ENCODE data around the gene MILR1.
A peak's percentile ranks its signal among the peaks of the same experiment; 100 is the strongest.

- peak; percentile 85 to 95 (median 92) for TF ChIP-seq CTCF (IDR thresholded peaks at IDR 0.05 in 2 of 3, conservative IDR thresholded peaks at IDR 0.05 in 1 of 3; ENCODE audit: borderline replicate concordance in 1 of 3, insufficient read depth in 1 of 3, low read depth in 2 of 3, low read length in 2 of 3)
- TF ChIP-seq FOSL1 (IDR thresholded peaks at IDR 0.05; ENCODE audit: low read depth) = no peak
- TF ChIP-seq EZH2phosphoT487 (IDR thresholded peaks at IDR 0.05; ENCODE audit: borderline replicate concordance) = no peak
- TF ChIP-seq RAD21 (IDR thresholded peaks at IDR 0.05; ENCODE audit: low read depth) = peak; percentile 99
- no peak for TF ChIP-seq JUND (IDR thresholded peaks at IDR 0.05)
- TF ChIP-seq MAX (IDR thresholded peaks at IDR 0.05) = no peak
- no peak for TF ChIP-seq POLR2A (IDR thresholded peaks at IDR 0.05; ENCODE audit: borderline replicate concordance, extremely low read depth, insufficient read depth, insufficient read length)
- no peak for TF ChIP-seq CBX3 (IDR thresholded peaks at IDR 0.05; ENCODE audit: low read depth)
Measured at GRCh38 chr17:64420143-64420670, 28.7 kb upstream of the MILR1 start.

Measured in HCT116 (cell line).